Raji (cell line): ENCODE results near the gene MFSD6L.

Experiments used
- POLR2A ChIP-seq: IDR thresholded peaks from 2 replicates; pipeline ENCODE4 v1.6.1; 2011; ENCODE audit warnings: low read depth, low read length, control low read depth; ENCODE audit not compliant: insufficient read depth

MFSD6L gene

GRCh38 chr17:8806253-8806925 lies 7.2 kb upstream of the MFSD6L start:
- TF ChIP-seq POLR2A: no peak

- no peak for TF ChIP-seq POLR2A
Observed at GRCh38 chr17:8803531-8804420, 4.6 kb upstream of the MFSD6L start.

GRCh38 chr17:8801135-8801840 lies 2.1 kb upstream of the MFSD6L start:
- TF ChIP-seq POLR2A: no peak

GRCh38 chr17:8800656-8801055 lies 1.5 kb upstream of the MFSD6L start:
- no peak for TF ChIP-seq POLR2A

- TF ChIP-seq POLR2A: no peak
Observed at GRCh38 chr17:8799570-8800212, 526 bp upstream of the MFSD6L start.

- TF ChIP-seq POLR2A: no peak
Observed at GRCh38 chr17:8798176-8798845, 854 bp downstream of the MFSD6L start.

- TF ChIP-seq POLR2A: no peak
Observed at GRCh38 chr17:8797621-8798175, 1.5 kb downstream of the MFSD6L start.

- TF ChIP-seq POLR2A: no peak
Observed at GRCh38 chr17:8794636-8795035, 4.5 kb downstream of the MFSD6L start.

GRCh38 chr17:8793649-8794048 lies 5.5 kb downstream of the MFSD6L start:
- no peak for TF ChIP-seq POLR2A

- no peak for TF ChIP-seq POLR2A
Observed at GRCh38 chr17:8792646-8793045, 6.5 kb downstream of the MFSD6L start.

GRCh38 chr17:8791910-8792270 lies 7.3 kb downstream of the MFSD6L start:
- TF ChIP-seq POLR2A: no peak

GRCh38 chr17:8791248-8791909 lies 7.8 kb downstream of the MFSD6L start:
- no peak for TF ChIP-seq POLR2A

- TF ChIP-seq POLR2A: no peak
Observed at GRCh38 chr17:8789743-8790142, 9.4 kb downstream of the MFSD6L start.

GRCh38 chr17:8788998-8789397 lies 10.2 kb downstream of the MFSD6L start:
- TF ChIP-seq POLR2A: no peak
